ENCODE measurements around the gene CPLX3. TPM values are rescaled to one million over a fixed set of nuclear protein-coding genes. Genes with fewer than 3 reads are reported as not detected.

CPLX3 gene
- total RNA-seq, 1 experiment from 2014 or later, result not detected

- DNase-seq (ENCODE audit: low read depth), result no peak
Measured at GRCh38 chr15:74788042-74788682, 38.3 kb upstream of the CPLX3 start.

GRCh38 chr15:74788683-74789151 lies 37.7 kb upstream of the CPLX3 start:
- DNase-seq (ENCODE audit: low read depth), result no peak

GRCh38 chr15:74789171-74789631 lies 37.2 kb upstream of the CPLX3 start:
- no peak for DNase-seq (ENCODE audit: low read depth)

GRCh38 chr15:74789741-74790079 lies 36.7 kb upstream of the CPLX3 start:
- no peak for DNase-seq (ENCODE audit: low read depth)

- peak; percentile 96 for DNase-seq (ENCODE audit: low read depth)
Measured at GRCh38 chr15:74790080-74790916, 36.1 kb upstream of the CPLX3 start.

GRCh38 chr15:74791007-74791406 lies 35.4 kb upstream of the CPLX3 start:
- DNase-seq (ENCODE audit: low read depth), result no peak

GRCh38 chr15:74791667-74792066 lies 34.8 kb upstream of the CPLX3 start:
- DNase-seq (ENCODE audit: low read depth), result no peak

- DNase-seq (ENCODE audit: low read depth), result no peak
Measured at GRCh38 chr15:74792227-74793016, 34.0 kb upstream of the CPLX3 start.

- no peak for DNase-seq (ENCODE audit: low read depth)
Measured at GRCh38 chr15:74793135-74794028, 33.0 kb upstream of the CPLX3 start.

- no peak for DNase-seq (ENCODE audit: low read depth)
Measured at GRCh38 chr15:74794248-74794969, 32.0 kb upstream of the CPLX3 start.

- DNase-seq (ENCODE audit: low read depth), result no peak
Measured at GRCh38 chr15:74794970-74795349, 31.5 kb upstream of the CPLX3 start.

- no peak for DNase-seq (ENCODE audit: low read depth)
Measured at GRCh38 chr15:74795966-74796625, 30.3 kb upstream of the CPLX3 start.

- DNase-seq (ENCODE audit: low read depth), result no peak
Measured at GRCh38 chr15:74798388-74799254, 27.8 kb upstream of the CPLX3 start.

GRCh38 chr15:74799255-74799855 lies 27.1 kb upstream of the CPLX3 start:
- DNase-seq (ENCODE audit: low read depth), result no peak

- DNase-seq (ENCODE audit: low read depth), result peak; percentile 84
Measured at GRCh38 chr15:74799856-74800558, 26.4 kb upstream of the CPLX3 start.

- no peak for DNase-seq (ENCODE audit: low read depth)
Measured at GRCh38 chr15:74800559-74801094, 25.8 kb upstream of the CPLX3 start.

- no peak for DNase-seq (ENCODE audit: low read depth)
Measured at GRCh38 chr15:74801311-74801997, 25.0 kb upstream of the CPLX3 start.
